DOHH2 (cell line): ENCODE measurements around the gene DCAF11.

Source experiments
- CTCF ChIP-seq: fragments of 200-600 bp; sonication (generic); IDR thresholded peaks from one replicate; pipeline ENCODE4 v1.5.1; 2014; ENCODE audit warnings: antibody characterized with exemption, mild to moderate bottlenecking, low read depth, low read length; ENCODE audit not compliant: poor library complexity, severe bottlenecking
- EZH2phosphoT487 ChIP-seq: fragments of 200-600 bp; sonication (generic); IDR thresholded peaks from 2 replicates; pipeline ENCODE4 v1.6.1; 2017; ENCODE audit warnings: borderline replicate concordance, mild to moderate bottlenecking, antibody characterized with exemption, low read length, moderate library complexity, mixed read lengths

DNA sequence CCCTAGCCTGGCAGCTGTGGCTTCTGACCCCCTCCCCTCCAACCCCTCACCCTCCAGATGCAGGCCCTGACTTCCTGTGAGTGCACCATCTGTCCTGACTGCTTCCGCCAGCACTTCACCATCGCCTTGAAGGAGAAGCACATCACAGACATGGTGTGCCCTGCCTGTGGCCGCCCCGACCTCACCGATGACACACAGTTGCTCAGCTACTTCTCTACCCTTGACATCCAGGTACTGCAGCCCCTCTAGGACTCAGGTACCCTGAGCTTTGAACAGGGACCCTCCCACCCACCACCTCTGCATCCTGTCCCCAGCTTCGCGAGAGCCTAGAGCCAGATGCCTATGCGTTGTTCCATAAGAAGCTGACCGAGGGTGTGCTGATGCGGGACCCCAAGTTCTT is 40.5 kb downstream of the DCAF11 start:
- TF ChIP-seq CTCF (no peak), EZH2phosphoT487 (no peak)
